ENCODE results near the gene THY1. TPM values are rescaled to one million over a fixed set of nuclear protein-coding genes. Genes with fewer than 3 reads are reported as not detected.
"Not testable (repeated sequence)": the region's sequence is repeated elsewhere in the genome, so short reads cannot be mapped to it uniquely, and the experiment has no call there.

THY1 gene
- total RNA-seq, 6 donors from 2014 or later: 0.39 to 30.5 (median 2.7) TPM; not detected in 1

GRCh38 chr11:119409731-119410130 lies 13.2 kb downstream of the THY1 start:
- Histone ChIP-seq H3K27me3 (no peaks in the 10 kb centered on the region), H3K9me3 (no peaks in the 10 kb centered on the region), H3K4me3 (no peak overlapping the region), H3K27ac (no peak overlapping the region), H3K4me1 (no peaks in the 10 kb centered on the region), H3K36me3 (no peaks in the 10 kb centered on the region)
- no peak for DNase-seq
- no peak for TF ChIP-seq POLR2A (IDR thresholded peaks at IDR 0.05)
- 91 to 100% methylated on average over 1 of the region's 1 CpG for WGBS, 2 donors
- no peak for ATAC-seq (ENCODE audit: low FRiP score in 2 of 2)

GRCh38 chr11:119406005-119406404 lies 17.0 kb downstream of the THY1 start:
- Histone ChIP-seq H3K4me3 (no peak overlapping the region), H3K9me3 (peaks cover under 1 to 3% (median 3%) of the 10 kb centered on the region in 4 donors), H3K27me3 (no peaks in the 10 kb centered on the region), H3K27ac (no peak overlapping the region), H3K36me3 (no peaks in the 10 kb centered on the region), H3K4me1 (no peaks in the 10 kb centered on the region)
- no peak for DNase-seq
- TF ChIP-seq CTCF (IDR thresholded peaks at IDR 0.05): no peak
- no peak for TF ChIP-seq EP300 (IDR thresholded peaks at IDR 0.05)
- TF ChIP-seq POLR2A (IDR thresholded peaks at IDR 0.05): no peak
- no peak for TF ChIP-seq POLR2AphosphoS5 (IDR thresholded peaks at IDR 0.05)
- WGBS, 2 donors: 72 to 92% methylated on average over 3 of the region's 3 CpGs
- no peak for ATAC-seq (ENCODE audit: low FRiP score in 2 of 2)

GRCh38 chr11:119405448-119405847 lies 17.5 kb downstream of the THY1 start:
- not testable (repeated sequence) for H3K27ac ChIP-seq; H3K4me1 ChIP-seq; H3K27me3 ChIP-seq; H3K4me3 ChIP-seq; DNase-seq; ATAC-seq (ENCODE audit: low FRiP score in 2 of 2); H3K9me3 ChIP-seq; H3K36me3 ChIP-seq
- 94 to 96% methylated on average over 6 of the region's 6 CpGs for WGBS, 2 donors

GRCh38 chr11:119404872-119405271 lies 18.1 kb downstream of the THY1 start:
- DNase-seq: no peak
- WGBS, 2 donors: 70 to 72% methylated on average over 2 of the region's 2 CpGs
- H3K9me3 ChIP-seq: peaks cover 6 to 9% (median 8%) of the 10 kb centered on the region in 4 donors
- ATAC-seq (ENCODE audit: low FRiP score in 2 of 2): no peak
- no peak overlapping the region for H3K27ac ChIP-seq
- H3K4me1 ChIP-seq: no peaks in the 10 kb centered on the region
- H3K36me3 ChIP-seq: no peaks in the 10 kb centered on the region
- no peaks in the 10 kb centered on the region for H3K27me3 ChIP-seq
- TF ChIP-seq POLR2AphosphoS5 (IDR thresholded peaks at IDR 0.05): no peak
- TF ChIP-seq POLR2A (IDR thresholded peaks at IDR 0.05): no peak
- no peak for TF ChIP-seq EP300 (IDR thresholded peaks at IDR 0.05)
- TF ChIP-seq CTCF (IDR thresholded peaks at IDR 0.05): no peak
- H3K4me3 ChIP-seq: no peak overlapping the region

- no peak for DNase-seq
- no peaks in the 10 kb centered on the region for H3K4me1 ChIP-seq
- H3K27me3 ChIP-seq: no peaks in the 10 kb centered on the region
- no peak overlapping the region for H3K4me3 ChIP-seq
- no peak overlapping the region for H3K27ac ChIP-seq
- peaks cover 6 to 18% (median 12%) of the 10 kb centered on the region in 4 donors for H3K9me3 ChIP-seq
- TF ChIP-seq CTCF (IDR thresholded peaks at IDR 0.05): no peak
- no peak for TF ChIP-seq POLR2AphosphoS5 (IDR thresholded peaks at IDR 0.05)
- TF ChIP-seq EP300 (IDR thresholded peaks at IDR 0.05): no peak
- TF ChIP-seq POLR2A (IDR thresholded peaks at IDR 0.05): no peak
- H3K36me3 ChIP-seq: no peaks in the 10 kb centered on the region
- peak; percentile 40 to 72 for ATAC-seq (ENCODE audit: low FRiP score in 2 of 2)
- 81 to 88% methylated on average over 5 of the region's 5 CpGs for WGBS, 2 donors
Observed at GRCh38 chr11:119403021-119403420, 20.0 kb downstream of the THY1 start.

GRCh38 chr11:119402470-119402869 lies 20.5 kb downstream of the THY1 start:
- H3K4me1 ChIP-seq: no peaks in the 10 kb centered on the region
- no peak for TF ChIP-seq POLR2AphosphoS5 (IDR thresholded peaks at IDR 0.05)
- TF ChIP-seq CTCF (IDR thresholded peaks at IDR 0.05): no peak
- TF ChIP-seq EP300 (IDR thresholded peaks at IDR 0.05): no peak
- no peak for TF ChIP-seq POLR2A (IDR thresholded peaks at IDR 0.05)
- H3K4me3 ChIP-seq: no peak overlapping the region
- DNase-seq (no peak), ATAC-seq (ENCODE audit: low FRiP score in 2 of 2) (no peak)
- no peaks in the 10 kb centered on the region for H3K27me3 ChIP-seq
- WGBS, 2 donors: 81 to 87% methylated on average over 5 to 8 of the region's 8 CpGs
- H3K27ac ChIP-seq: no peak overlapping the region
- peaks cover 6 to 18% (median 14%) of the 10 kb centered on the region in 4 donors for H3K9me3 ChIP-seq
- H3K36me3 ChIP-seq: no peaks in the 10 kb centered on the region

Data from upper lobe of left lung (tissue), 6 donors.